Cardiac fibroblast (primary cell): Measurements from ENCODE around the gene RNF213.
"Not testable (repeated sequence)": the region's sequence is repeated elsewhere in the genome, so short reads cannot be mapped to it uniquely, and the experiment has no call there.

Experiments used
- DNase-seq, 2 donors: peaks; one replicate each; pipeline versions ENCODE4 v3.0.0 to v3.0.0-alpha.2; 2010; ENCODE audit warnings: low read depth in 2 of 2
- H3K4me3 ChIP-seq, 2 donors: replicated peaks in 1 of 2; 1 replicate in 1 of 2; 2 replicates in 1 of 2; pipeline ENCODE4 v1.5.1; 2011; ENCODE audit warnings: low read depth in 2 of 2, low read length in 2 of 2, mild to moderate bottlenecking in 2 of 2, moderate library complexity in 1 of 2
- CTCF ChIP-seq: IDR thresholded peaks from one replicate; pipeline ENCODE4 v1.5.1; 2011; ENCODE audit warnings: low read depth, mild to moderate bottlenecking, low read length, inconsistent platforms

RNF213 gene

DNA sequence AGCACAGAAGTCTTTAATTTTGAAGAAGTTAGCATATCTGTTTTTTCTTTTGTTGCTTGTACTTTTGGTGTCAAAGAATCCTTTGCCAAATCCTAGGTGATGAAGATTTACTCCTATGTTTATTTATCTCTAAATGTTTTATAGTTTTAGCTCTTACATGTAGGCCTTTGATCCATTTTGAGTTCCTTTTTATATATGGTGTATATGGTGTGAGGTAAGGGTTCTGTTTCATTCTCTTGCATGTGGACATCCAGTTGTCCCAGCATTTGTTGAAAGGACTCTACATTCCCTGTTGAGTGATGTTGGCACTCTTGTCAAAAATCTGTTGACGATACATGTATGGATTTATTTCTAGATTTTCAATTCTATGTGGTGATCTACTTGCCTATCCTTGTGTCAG is 62.2 kb downstream of the RNF213 start:
- no peak for DNase-seq
- no peak overlapping the region for H3K4me3 ChIP-seq
- TF ChIP-seq CTCF = no peak

DNA sequence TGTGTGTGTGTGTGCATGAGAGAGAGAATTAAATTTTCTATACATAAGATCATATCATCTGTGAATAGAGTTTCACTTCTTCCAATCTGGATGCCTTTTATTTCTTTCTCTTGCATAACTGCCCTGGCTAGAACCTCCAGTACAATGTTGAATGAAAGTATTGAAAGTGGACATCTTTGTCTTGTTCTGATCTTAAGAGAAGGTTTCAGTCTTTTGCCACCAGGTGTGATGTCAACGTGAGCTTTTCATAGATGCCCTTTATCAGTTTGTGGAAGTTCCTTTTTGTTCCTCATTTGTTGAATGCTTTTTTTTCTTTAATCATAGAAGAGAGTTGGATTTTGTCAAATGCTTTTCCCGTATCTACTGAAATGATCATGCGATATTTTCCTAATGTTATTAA is 63.3 kb downstream of the RNF213 start:
- no peak for TF ChIP-seq CTCF
- DNase-seq = no peak
- H3K4me3 ChIP-seq = no peak overlapping the region

DNA sequence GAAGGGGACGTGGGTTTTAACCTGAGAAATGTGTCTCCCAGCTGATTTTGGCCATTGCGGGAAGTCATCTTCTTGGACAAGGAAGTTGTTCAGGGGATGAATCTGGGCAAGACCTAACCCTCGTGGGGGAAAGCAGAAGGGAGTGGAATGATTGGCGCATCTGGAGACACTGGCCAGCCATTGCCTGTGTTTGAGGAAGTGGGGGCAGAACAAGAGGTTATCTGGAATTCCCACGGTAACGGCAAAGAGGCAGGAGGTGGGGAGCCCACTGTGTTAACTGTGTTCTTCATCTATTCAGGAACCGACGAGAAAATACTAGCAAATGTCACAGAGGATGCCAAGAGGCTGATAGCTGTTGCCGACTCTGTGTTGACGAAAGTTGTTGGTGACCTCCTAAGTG is 66.9 kb downstream of the RNF213 start:
- TF ChIP-seq CTCF = no peak
- DNase-seq = no peak

DNA sequence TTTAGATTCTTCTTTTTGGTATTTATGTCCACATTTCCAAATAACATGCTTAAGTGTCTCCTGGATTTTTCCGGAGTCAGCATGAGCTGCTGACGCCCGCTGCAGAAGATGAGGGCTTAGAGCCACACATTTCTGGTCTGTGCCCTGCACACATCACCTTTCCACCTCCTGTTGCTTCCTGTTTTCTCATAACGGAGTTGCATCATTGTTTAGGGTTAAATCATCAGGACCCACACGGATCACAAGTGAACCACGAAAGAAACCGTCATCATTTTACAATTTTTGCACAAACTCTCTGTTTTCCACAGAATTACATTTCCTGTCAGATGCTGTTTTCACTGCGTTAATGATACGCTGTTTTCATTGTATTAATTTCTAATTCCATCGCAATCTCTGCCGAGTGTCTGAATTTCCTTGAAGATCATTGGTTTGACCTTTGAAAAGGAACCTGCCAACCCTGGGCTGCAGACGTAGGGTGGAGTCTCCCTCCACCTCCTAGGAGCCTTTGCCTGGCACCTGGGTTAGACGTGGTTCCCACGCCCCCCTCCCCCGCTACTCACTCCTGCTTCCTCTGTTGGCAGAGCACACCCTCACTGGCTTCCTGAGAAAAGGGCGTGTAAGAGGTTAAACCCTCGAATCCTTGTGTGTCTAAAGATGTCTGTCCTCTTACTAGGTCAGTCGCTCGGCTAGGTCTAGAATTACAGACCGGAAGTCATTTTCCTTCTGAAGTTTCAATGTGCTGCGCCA is 68.2 kb downstream of the RNF213 start:
- no peak for DNase-seq
- no peak overlapping the region for H3K4me3 ChIP-seq
- TF ChIP-seq CTCF = no peak

More for the DNA sequence above, 66.9 kb downstream of the RNF213 start:
- no peak overlapping the region for H3K4me3 ChIP-seq

- H3K4me3 ChIP-seq, DNase-seq: not testable (repeated sequence)
These were observed 68.8 kb downstream of the RNF213 start for GRCh38 chr17:80329421-80329820.

DNA sequence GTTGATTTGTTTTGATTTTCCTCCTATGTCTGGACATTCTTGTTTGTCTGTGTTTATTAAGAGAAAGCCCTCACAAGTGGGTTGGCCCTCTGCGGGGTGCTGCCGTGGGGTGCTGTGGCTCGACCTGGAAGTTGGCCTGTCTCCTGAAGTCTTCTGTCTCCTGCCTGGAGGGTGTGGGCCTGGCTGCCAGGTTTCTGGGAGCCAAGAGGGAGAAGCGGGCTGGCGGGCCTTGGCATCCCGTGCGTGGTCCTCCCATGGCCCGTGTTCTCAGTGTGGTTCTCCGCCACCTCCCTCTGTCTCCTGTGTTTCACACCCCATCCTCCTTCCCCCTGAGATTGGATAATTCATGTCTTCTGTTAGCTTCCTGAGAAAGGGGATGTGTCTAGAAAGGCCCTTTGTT is 69.6 kb downstream of the RNF213 start:
- TF ChIP-seq CTCF = no peak
- no peak overlapping the region for H3K4me3 ChIP-seq
- no peak for DNase-seq

DNA sequence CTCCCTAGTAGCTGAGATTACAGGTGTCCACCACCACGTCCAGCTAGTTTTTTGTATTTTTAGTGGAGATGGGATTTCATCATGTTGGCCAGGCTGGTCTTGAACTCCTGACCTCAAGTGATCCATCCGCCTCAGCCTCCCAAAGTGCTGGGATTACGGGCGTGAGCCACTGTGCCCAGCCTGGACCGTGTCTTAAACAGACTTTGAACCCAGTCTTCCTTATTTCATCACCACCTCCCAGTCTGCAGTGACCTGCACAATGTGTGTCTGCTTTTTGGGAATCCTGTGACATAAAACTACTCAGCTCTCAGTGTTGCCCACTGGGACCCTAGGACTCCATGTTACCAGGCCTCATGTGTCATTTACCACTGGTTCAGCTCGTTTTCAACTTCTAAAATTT is 70.3 kb downstream of the RNF213 start:
- not testable (repeated sequence) for H3K4me3 ChIP-seq, DNase-seq

DNA sequence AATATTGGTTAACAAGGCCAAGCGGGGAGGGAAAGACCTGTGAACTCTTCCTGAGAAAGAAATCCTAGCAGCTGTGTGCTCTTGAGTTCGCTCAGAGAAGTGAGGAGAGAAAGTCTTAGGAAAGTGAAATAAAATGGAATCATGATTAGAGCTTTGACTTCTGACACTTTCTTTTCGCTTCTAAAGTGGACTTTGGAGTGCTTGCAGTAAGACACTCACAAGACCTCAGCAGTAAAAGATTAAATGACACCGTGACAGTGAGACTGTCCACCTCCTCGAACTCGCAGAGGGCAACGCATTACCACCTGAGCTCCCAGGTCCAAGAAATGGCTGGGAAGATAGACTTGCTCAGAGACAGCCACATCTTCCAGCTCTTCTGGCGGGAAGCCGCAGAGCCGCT is 71.2 kb downstream of the RNF213 start:
- no peak for TF ChIP-seq CTCF
- no peak for DNase-seq

More for the DNA sequence above, 71.2 kb downstream of the RNF213 start:
- no peak overlapping the region for H3K4me3 ChIP-seq
